HuH-7.5 (cell line): ENCODE results near the gene FAM117A.
"Not testable (repeated sequence)": the region's sequence is repeated elsewhere in the genome, so short reads cannot be mapped to it uniquely, and the experiment has no call there.

ENCODE experiments used
- DNase-seq: peaks from one replicate; pipeline ENCODE4 v3.0.0; 2011; ENCODE audit warnings: low spot score

Gene FAM117A

GRCh38 chr17:49762151-49762941 lies 1.6 kb downstream of the FAM117A start:
- DNase-seq = no peak

GRCh38 chr17:49760932-49761558 lies 2.9 kb downstream of the FAM117A start:
- DNase-seq = no peak

- no peak for DNase-seq
Observed at GRCh38 chr17:49760296-49760695, 3.6 kb downstream of the FAM117A start.

- DNase-seq = no peak
Observed at GRCh38 chr17:49759203-49759602, 4.7 kb downstream of the FAM117A start.

GRCh38 chr17:49758464-49759010 lies 5.4 kb downstream of the FAM117A start:
- not testable (repeated sequence) for DNase-seq

GRCh38 chr17:49757151-49757777 lies 6.7 kb downstream of the FAM117A start:
- DNase-seq = no peak

GRCh38 chr17:49756323-49757150 lies 7.4 kb downstream of the FAM117A start:
- DNase-seq = no peak

GRCh38 chr17:49755663-49756283 lies 8.2 kb downstream of the FAM117A start:
- no peak for DNase-seq

GRCh38 chr17:49753959-49754391 lies 10.0 kb downstream of the FAM117A start:
- no peak for DNase-seq

- no peak for DNase-seq
Observed at GRCh38 chr17:49752508-49752907, 11.4 kb downstream of the FAM117A start.

- no peak for DNase-seq
Observed at GRCh38 chr17:49749730-49750129, 14.2 kb downstream of the FAM117A start.

- no peak for DNase-seq
Observed at GRCh38 chr17:49748791-49749190, 15.1 kb downstream of the FAM117A start.

- no peak for DNase-seq
Observed at GRCh38 chr17:49748223-49748622, 15.7 kb downstream of the FAM117A start.

- no peak for DNase-seq
Observed at GRCh38 chr17:49747632-49748031, 16.3 kb downstream of the FAM117A start.

- no peak for DNase-seq
Observed at GRCh38 chr17:49746791-49747490, 17.0 kb downstream of the FAM117A start.

- no peak for DNase-seq
Observed at GRCh38 chr17:49745175-49746139, 18.5 kb downstream of the FAM117A start.

- no peak for DNase-seq
Observed at GRCh38 chr17:49742166-49742638, 21.7 kb downstream of the FAM117A start.

GRCh38 chr17:49741692-49742076 lies 22.2 kb downstream of the FAM117A start:
- no peak for DNase-seq

- no peak for DNase-seq
Observed at GRCh38 chr17:49741009-49741691, 22.8 kb downstream of the FAM117A start.
